Measurements from ENCODE around the gene MPZL1.

DNA sequence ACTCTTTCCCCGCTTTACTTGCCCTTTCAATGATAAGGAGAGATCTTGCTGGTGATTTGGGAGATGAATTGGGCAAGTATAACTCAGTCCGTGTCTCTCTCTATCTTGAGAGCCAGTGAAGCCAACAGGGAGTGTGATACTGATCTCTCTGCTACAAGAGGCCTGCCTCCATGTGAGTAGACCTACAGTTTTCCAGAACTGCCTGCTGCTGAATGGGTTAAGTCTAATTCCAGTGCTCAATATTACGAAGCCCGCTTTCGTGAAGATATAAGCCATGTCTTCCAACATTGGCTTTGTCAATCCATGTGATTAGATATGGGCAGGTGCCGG is 99.5 kb downstream of the MPZL1 start:
- TF ChIP-seq, protein P1, sequence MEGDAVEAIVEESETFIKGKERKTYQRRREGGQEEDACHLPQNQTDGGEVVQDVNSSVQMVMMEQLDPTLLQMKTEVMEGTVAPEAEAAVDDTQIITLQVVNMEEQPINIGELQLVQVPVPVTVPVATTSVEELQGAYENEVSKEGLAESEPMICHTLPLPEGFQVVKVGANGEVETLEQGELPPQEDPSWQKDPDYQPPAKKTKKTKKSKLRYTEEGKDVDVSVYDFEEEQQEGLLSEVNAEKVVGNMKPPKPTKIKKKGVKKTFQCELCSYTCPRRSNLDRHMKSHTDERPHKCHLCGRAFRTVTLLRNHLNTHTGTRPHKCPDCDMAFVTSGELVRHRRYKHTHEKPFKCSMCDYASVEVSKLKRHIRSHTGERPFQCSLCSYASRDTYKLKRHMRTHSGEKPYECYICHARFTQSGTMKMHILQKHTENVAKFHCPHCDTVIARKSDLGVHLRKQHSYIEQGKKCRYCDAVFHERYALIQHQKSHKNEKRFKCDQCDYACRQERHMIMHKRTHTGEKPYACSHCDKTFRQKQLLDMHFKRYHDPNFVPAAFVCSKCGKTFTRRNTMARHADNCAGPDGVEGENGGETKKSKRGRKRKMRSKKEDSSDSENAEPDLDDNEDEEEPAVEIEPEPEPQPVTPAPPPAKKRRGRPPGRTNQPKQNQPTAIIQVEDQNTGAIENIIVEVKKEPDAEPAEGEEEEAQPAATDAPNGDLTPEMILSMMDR (IDR thresholded peaks at IDR 0.05; ENCODE audit: borderline replicate concordance, extremely low read depth, low read length, poor library complexity, severe bottlenecking) = no peak
- TF ChIP-seq EZH2 (IDR thresholded peaks at IDR 0.05; ENCODE audit: borderline replicate concordance, low read depth, low read length, severe bottlenecking) = no peak

Measured in DND-41 (cell line).